ENCODE data around the gene SLC45A3.
A peak's percentile ranks its signal among the peaks of the same experiment; 100 is the strongest.
"Not testable (repeated sequence)": the region's sequence is repeated elsewhere in the genome, so short reads cannot be mapped to it uniquely, and the experiment has no call there.

The SLC45A3 gene

GRCh38 chr1:205666372-205667166, 13.7 kb downstream of the SLC45A3 start:
- DNase-seq, result no peak

- DNase-seq, result no peak
Measured at GRCh38 chr1:205665201-205666045, 14.9 kb downstream of the SLC45A3 start.

DNA sequence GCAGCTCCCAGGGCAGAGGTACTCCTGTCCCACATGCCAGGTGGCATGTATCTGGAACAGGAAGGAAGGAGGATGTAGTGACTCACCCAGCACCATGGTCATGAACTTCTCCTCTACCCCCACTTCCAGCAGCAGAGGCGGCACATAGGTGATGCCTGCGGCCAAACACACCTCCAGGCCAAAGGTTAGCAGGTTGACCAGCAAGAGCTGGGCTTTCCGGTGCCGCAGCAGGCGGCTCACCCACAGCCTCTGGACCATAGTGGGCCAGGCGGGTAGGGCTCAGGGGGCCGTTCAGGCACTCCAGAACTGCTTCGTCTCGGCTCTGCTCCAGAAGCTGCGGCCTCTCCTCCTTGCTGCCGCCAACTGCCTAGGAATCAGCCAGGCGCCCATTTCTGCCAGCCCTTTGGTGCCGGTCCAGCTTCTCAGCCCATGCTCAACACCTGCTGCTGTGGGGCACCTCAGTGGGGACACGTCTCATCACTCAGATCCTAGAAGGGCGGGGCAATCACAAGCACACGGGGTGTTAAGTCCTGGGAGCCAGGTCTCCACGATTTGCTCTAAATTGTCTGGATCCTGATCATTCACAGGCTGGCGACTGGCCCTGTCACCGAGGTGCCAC, 15.8 kb downstream of the SLC45A3 start:
- DNase-seq, result no peak

- no peak for DNase-seq
Measured at GRCh38 chr1:205663286-205663936, 16.9 kb downstream of the SLC45A3 start.

DNA sequence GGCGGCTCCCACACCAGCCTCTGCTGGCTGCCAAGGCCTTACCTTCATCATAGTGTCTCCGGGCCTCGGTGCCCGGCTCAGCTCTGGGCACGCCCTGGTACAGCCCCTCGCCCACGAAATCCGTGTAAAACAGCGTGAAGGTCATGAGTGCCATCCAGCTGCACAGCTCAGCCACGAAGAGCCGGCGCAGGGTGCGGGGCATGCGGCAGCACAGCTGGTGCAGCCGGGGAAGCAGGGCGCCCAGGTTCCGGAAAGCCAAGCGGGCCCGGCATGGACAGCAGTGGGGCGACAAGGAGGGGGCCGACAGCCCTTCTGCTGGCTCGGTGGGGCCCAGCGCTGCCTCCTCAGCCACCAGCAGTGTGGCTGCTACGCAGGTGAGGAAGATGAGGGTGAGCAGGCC, 17.5 kb downstream of the SLC45A3 start:
- DNase-seq, result no peak

DNA sequence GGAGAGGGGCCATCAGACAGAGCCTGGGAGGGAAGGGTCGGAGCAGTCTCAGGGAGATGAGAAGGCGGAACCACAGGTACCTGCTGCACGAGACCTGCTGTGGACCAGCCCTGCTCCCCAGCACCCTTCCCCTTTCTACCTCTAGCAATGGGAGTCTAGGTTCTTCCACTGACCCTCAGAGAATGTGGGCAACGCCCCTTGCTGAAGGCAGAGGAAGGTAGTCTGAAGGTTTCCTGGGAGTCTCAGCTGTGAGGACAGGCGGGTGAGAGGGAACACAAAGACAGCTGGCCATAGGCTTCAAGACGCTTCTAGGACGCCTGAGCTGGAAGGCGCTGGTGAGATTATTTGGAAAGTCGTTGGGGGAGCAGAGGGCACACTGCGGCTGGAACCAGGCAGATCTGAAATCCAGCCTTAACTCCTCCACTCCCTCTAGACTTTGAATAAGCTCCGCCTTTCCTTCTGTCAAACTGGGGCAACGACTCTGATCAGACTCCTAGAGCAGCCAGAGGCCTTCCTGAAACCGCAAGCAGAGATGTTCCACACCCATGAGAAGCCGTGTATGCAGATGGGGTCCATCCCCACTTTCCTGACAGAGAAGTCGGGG, 18.1 kb downstream of the SLC45A3 start:
- DNase-seq, result no peak

GRCh38 chr1:205661429-205662134, 18.7 kb downstream of the SLC45A3 start:
- no peak for DNase-seq

DNA sequence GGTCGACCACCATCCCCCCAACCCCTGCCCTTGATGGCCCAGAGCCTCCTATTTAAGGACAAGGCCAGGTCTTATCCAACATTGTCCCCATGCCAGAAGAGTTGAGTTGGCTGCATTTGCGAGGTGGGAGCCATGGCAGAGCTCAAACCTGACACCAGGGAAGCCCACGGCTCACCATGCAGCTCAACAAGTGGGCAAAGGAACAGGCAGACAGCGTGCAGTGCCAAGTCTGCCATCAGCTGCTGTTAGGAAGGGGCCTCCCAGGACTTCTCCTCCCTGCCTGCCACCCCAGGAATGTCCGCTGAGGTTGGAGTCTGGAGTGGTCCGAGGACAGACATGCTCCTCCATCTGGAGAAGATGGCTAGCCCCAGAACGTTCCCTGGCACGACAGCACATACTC, 19.9 kb downstream of the SLC45A3 start:
- no peak for DNase-seq

DNA sequence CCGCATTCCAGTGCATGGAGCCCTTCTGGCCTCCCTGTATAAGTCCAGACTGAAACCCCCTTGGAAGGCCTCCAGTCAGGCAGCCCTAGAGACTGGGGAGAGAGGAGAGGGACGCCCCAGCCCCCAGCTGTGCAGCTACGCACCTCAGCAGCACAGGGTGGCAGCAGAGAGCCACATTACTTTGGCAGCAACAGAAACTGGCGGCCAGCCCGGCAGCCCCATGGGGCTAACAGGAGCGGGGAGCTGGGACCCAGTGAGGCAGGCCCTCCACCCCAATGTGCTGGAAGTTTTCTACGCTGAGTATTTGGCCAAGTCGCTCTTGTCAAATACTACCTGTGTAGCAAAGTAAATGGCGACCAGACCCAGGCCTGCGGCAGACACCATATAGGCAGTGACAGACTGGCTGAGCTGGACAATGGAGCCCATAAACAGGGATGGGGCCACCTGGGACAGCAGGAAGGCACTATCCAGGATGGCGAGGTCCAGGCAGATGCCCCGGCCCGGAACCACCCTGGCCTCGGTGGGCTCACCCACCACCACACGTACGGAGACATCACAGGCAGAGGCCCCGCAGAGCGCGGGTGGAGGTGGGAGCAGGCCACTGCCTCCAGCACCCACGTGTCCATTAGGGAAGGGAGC, 21.2 kb downstream of the SLC45A3 start:
- DNase-seq, result peak; percentile 94

GRCh38 chr1:205656236-205656635, 24.1 kb downstream of the SLC45A3 start:
- DNase-seq, result no peak

GRCh38 chr1:205652984-205653383, 27.3 kb downstream of the SLC45A3 start:
- DNase-seq, result no peak

DNA sequence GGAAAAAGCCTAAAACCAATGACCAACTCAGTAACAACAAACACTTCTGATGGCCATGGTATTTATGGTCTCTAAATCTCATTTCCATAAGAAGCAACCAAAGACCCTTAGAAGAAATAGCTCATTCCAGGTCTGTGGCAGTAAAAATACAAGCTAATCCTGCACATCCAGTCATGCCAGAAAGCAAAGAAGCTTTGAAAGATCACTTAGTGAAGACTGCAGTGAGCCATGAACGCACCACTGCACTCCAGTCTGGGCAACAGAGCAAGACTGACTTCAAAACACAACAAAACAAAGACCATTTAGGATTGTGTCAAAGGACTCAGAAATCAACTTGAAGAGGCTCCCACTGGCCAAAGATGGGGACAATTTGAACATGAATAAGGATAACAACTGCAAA, 30.1 kb downstream of the SLC45A3 start:
- no peak for DNase-seq

- DNase-seq, result no peak
Measured at GRCh38 chr1:205645519-205645918, 34.8 kb downstream of the SLC45A3 start.

GRCh38 chr1:205642679-205643307, 37.5 kb downstream of the SLC45A3 start:
- DNase-seq, result no peak

DNA sequence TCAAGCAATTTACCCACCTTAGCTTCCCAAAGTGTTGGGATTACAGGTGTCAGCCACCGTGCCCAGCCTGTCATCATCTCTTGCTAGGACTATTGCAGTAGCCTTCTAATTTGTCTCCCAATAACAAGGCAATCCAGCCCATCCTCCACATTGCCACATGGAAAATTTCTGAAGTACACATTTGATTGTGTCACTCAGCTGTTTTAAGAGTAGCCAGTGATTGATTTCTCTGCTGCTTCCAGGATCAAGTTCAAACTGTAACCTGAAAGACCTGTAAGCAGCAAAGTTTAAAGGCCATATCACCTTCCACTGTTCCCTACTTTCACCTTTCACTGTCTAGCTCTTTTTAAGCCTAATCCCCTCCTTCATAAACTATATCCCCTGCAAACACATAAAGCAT, 40.7 kb downstream of the SLC45A3 start:
- no peak for DNase-seq

DNA sequence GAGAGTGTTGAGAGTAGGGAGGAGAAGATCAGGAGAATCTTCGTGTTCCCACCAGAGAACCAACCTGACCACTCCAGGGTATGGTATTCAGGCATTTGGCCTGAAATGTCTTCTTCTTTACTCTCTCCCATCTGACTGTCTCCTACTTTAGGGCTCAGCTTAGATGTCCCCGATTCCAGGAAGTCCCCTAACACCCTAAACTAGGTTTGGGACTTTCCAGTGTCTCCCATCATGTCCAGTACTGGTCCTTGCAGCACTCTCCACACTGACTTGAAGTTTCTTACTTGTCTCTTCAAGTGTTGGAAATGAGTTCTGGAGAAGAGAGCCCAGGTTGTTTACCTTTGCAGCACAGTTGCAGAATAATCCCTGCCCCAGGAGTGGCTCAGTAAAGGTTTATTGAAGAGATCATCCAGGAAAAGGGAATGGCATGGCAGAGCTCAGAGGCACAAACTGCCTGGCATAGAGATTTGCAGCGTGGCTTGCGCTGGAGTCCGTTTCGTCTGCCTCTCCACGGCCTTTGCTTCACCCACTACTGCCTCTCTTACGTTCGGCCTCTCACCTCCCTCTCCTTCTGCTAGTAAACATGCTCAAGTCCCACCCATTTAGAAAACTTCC, 42.3 kb downstream of the SLC45A3 start:
- no peak for DNase-seq

DNA sequence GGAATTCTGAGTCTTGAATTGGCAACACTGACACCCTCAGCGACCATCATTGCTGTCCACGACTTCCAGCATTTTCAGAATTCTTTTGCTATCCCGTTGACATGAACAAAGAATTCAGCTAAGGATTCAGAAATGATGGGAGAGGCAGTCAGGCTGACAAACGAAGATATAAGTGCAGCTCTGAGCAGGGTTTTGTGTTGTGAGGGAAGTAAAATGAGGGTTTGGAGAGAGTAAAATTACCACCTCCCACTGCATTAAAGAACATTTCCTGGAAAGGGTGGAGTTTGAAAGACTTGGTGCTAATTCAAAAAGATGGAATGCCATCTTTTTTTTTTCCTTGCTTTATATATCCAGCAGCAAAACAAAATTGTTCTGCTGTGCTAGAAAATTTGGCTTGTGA, 43.6 kb downstream of the SLC45A3 start:
- no peak for DNase-seq

GRCh38 chr1:205636138-205636530, 44.2 kb downstream of the SLC45A3 start:
- not testable (repeated sequence) for DNase-seq

- no peak for DNase-seq
Measured at GRCh38 chr1:205633421-205633976, 46.8 kb downstream of the SLC45A3 start.

GRCh38 chr1:205632669-205633169, 47.6 kb downstream of the SLC45A3 start:
- DNase-seq, result no peak
